C1 segment of cervical spinal cord (tissue), 14 donors: ENCODE measurements around the gene ZNF622.
A peak's percentile ranks its signal among the peaks of the same experiment; 100 is the strongest.
"Not testable (repeated sequence)": the region's sequence is repeated elsewhere in the genome, so short reads cannot be mapped to it uniquely, and the experiment has no call there.

Source experiments
- DNase-seq, 14 donors: peaks; one replicate each; lab custom pipeline; 2025; lab: John Stamatoyannopoulos, UW

Gene ZNF622

DNA sequence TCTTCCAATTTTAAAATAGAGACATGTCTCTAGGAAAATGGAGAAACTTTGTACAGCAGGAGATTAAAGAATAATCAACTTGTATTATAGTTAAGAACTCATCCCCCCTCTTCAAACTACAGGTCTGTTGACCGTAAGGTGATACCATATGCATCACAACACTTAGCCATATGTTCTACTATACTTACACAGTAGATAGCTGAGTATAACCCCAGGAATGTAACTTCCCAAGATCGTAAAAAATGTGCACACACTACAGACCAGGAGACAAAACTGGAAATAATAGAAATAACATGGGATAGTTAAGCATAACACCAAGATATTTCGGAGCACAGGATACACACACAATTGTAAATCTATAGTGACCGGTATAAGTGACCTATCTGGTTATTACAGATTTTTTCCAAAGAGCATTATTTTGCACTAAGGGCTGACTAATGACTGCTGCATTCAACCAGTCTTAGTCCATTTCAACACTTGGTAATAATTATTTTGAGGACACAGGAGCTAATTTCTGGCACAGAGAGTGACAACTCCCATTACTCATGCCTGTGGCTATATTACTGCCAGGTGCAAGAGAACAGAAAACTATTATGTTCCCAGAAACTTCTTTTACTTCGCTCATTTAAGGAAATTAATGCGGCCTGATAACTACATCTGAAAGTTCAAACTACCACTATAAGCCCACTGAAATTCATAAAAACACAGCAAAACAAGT is 15.4 kb upstream of the ZNF622 start:
- no peak for DNase-seq

DNA sequence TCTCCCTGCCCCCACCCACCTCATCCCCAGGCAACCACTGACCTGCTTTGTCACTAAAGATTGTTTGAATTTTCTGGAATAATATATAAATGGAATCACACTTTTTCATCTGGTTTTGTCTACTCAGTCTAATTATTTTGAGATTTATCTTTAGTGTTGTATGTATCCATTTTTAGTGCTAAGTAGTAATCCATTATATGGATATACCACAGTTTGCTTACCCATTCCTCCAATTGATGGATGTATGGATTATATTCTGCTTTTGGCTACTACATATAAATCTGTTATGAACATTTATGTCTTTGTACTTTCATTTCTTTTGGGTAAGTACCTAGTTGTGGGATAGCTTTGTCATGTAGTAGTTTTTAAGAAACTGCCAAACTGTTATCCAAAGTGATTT is 14.5 kb upstream of the ZNF622 start:
- DNase-seq = no peak

DNA sequence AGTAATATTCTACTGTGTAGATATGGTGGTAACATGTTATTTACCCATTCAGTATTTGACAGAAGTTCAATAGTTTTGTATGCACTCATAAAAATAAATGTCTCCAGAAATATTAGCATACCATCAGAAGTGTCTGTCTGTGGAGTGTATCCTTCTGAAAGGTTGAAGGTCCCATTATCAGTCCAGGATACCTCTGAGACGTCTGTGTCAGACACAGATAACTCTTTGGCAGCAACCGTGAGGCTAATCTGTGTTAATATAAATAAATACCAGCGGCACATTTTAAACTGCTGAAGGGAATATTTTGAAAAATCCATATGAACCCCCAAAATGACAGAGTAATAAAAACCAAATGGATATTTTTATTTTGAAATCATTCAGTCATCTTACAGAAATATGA is 11.9 kb upstream of the ZNF622 start:
- DNase-seq = no peak

DNA sequence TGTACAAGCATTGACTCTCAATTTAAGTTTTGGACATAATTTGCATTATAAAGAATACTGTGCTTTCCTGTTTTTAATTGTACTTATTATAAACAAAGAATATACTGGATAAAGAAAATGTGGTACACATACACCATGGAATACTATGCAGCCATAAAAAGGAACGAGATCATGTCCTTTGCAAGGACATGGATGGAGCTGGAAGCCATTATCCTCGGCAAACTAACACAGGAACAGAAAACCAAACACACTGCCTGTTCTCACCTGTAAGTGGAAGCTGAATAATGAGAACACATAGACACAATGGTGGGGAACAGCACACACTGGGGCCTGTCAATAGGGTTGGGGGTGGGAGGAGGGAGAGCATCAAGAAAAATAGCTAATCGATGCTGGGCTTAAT is 10.8 kb upstream of the ZNF622 start:
- DNase-seq = not testable (repeated sequence)

DNA sequence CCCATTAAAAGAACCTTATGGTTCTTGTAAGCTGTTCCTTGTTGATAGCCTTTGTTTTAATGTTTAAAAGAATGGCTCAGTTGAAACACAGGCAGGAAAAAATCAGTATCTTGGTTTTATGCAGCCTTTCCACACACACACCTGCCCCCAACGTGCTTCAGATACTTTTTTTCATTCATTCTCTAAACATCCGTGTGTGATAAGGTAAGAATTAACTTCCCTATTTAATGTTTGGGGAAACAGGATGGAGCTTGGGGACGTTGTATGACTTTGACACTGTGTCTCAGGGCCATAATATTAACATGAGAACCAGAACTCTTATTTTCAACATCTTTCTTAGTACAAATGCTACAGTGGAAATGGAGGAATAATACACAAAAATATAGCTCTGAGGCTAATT is 5.8 kb upstream of the ZNF622 start:
- DNase-seq = no peak

DNA sequence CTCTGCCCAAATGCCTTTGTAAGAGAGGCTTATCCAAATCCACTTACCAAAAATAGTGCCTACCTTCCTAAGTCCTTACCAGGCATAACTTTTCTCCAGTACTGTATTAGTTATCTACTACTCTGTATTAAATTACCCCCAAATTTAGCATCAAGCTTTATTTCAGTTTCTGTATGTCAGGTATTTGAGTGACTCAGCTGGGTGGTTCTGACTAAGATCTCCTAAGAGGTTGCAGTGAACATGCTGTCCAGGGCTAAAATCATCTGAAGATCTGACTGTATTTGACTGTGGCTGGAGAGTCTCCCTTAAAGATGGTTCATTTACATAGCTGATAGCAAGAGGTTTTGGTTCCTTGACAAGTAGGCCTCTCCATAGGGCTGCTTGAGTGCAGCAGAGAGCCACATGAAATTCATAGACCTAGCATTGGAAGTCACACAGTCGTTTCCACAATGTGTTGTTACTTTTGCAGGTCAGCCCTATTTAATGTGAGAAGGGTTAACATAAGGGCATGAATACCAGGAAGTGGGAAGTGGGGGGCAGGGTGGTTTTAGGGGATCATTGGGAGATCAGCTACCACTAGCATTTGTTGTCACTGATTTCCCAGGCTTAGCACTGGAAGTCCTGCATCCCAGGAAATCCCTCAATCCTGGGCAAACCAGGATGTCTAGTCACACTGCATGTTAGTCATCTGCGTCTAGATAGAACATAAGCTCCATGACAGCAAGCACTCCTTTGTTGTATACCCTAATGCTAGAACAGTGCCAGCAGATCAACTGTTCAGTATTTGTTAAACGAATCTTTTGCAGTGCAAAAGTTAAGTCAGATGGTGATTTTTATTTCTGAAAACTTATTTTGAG is 2.0 kb upstream of the ZNF622 start:
- no peak for DNase-seq

DNA sequence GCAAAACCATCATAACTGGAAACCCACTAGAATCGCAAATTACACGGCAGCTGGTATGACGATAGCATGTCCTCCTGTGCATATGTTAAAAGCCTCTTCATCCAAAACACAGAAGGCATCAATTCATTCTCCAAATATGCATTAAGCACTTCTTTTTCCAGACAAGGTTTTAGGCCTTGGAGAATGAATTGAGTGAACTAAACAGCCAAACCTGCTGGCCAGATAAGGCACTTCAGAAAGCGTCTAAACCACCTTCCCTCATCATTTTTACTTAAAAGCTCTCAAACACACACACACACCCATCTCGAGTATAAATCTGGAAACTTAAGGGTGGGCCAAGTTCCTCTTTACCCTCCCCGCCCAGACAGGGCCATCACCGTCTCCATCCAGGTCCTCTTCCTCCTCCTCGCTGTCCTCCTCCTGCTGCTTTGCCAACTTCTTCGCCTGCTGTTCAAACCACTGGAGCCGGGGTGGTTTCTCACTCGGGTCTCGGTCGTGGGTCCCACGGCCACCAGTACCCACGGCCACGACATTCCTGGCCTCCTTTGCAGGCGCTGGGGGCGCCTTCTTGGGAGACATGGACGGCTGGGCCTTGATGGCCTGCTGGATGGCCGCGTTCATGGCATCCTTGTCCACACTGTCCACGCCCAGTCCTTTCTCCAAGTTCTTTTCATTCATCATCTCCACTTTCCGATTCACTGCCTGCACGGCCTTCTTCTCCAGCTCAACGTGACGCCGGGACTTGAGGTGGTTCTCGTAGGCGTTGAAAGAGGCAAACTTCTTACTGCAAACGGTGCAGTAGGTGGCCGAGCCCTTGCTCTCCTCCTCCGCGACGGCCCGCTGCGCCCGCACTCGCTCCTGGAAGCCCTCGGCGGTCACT is 696 bp downstream of the ZNF622 start:
- peak in 4 of 14 donors; percentile 12 to 33 (median 19) for DNase-seq

DNA sequence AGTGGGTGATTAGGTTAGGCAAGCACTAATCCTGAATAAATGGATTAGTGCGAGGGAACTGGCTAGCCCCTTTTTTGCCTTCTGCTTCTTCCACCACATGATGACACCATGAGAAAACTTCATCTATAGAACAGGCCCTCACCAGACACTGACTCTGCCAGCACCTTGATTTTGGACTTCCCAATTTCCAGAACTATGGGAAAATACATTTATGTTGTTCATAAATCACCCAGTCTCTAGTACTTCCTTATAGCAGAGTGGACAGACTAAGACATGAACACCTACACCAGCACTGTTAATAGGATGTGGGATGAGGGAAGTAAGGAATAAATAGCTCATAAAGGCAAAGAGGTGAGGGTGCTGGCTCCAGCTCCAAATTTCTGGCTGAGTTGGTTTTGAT is 1.4 kb downstream of the ZNF622 start:
- no peak for DNase-seq

DNA sequence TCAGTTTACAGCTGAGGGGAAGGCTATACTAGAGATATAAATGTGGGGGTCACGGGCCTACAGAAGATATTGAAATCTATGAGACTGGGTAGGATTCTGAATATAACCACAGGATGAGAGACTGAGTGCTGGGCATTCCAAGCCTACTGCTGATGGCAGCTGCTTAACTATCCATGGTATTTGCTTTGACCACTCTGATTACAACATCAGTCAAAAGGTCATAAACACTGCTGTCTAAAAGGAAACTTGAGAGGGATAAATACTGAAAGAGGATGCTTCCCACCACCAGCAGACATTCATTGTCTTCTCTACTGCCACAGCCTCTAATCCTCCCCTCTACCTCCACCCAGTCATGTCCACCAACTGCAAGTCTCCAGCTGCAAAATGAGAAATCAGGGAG is 3.8 kb downstream of the ZNF622 start:
- DNase-seq = no peak

DNA sequence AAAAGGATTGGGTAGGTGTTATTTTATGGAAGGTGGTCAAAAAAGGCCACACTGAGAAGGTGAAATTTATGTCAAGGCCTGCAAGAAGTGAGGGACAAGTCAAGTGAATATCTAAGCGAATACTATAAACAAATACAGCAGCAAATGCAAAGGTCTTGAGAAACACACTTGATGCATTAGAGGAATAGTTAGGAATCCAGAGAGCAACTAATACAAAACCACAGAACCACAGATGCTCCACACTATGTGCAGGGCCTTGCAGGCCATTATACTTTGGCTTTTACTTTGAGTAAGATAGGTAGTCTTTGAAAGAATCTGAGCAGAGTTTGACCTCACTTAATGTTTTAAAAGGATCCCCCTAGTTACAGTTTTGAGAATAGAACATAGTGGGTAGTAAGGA is 4.6 kb downstream of the ZNF622 start:
- no peak for DNase-seq

DNA sequence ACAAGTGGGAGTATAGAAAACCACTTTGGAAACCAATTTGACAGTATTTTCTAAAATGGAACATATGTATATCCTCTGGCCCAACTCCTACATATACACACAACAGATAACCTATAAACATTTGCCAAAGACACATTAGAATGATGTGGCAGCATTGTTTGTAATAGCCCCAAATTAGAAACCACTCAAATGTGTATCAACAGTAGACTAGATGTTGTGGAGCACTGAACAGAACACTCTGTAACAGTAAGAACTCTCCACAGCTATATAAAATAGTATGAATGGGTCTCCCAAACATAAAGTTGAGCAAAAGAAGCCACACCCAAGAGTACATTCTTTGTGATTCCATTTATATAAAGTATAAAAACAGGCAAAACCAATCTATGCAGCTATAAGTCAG is 6.1 kb downstream of the ZNF622 start:
- no peak for DNase-seq

DNA sequence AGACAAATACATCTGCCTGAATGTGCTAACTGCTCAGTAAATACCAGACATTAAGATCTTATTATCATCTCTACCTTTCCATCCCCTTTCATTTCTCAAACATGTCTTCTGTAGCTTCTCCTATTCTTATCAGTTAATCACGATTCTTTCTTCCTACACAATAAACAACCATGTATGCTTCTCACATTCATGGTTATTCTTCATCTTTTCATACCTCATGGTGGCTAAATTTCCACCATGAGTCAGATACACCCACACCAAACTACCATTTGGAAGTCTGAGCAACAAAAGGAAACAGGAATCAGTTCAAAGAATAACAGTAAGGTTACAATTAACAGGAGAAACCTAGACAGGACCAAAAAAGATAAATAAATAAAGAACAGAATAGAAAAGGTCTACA is 7.7 kb downstream of the ZNF622 start:
- DNase-seq = no peak

DNA sequence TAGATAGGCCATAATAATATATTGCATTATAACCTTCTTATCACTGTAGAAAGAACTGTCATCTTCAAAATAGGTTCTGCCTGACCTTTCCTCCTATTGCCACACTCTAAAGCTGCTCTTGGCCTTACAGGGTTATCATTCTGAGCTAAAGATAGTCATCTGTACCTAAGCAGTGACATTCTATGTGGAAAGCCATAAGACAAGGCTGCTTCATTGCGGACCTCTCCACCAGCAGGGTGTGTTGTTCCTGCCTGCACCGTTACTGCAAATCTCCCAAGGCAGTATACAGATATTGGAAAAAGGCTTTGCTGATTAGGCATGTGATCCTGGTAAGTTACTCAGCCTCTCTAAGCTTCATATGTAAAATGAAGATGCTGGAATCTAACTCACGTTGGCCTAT is 8.1 kb downstream of the ZNF622 start:
- DNase-seq = no peak

DNA sequence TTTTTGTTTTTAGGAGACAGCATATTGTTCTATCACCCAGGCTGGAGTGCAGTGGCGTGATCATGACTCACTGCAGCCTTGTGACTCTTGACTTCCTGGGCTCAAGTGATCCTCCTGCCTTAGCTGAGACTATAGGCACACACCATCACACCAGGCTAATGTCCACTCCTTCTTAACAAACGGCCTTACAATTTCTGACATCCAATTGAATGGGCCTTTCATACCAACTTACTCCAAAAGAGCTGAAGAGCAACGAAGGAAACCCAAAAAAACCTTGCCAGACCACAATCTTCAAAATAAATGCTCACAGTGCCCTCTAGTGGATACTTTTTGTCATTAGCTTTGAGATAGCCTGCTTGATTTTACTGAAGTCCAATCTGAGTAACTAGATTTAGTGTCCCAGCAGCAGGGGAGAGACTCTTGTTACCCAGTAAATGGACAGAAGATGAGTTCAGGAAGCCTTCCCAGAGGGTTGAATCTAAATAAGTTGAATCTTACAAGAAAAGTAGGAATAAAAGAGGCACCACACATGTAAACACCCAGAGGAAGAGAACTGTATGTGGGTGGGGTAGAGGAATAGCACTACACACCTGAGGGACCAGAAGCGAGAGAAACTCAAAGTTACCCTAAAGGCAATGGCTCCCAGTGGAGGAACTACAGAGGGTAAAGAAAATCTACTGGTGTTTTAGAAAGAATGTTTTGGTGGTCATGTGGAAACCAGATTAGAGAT is 9.3 kb downstream of the ZNF622 start:
- peak in 10 of 14 donors; percentile 2 to 53 (median 29) for DNase-seq

DNA sequence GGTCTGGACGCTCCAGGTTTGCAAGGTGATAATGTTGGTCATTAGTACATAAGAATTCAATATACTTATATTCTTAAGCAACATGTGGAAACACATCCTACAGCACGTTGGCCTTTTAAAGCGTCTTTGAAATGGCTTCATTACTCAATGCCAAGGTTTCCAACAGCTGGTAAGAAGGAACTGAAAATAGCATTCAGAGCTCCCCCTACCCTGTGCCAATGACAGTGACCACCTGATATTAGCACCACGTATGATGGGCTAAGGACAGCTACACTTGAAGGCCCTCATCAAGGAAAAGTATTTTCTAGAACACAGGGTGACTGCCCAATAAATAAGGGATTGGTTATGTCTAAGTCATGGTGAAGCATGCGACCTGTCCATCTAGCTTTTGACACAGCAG is 9.9 kb downstream of the ZNF622 start:
- DNase-seq = no peak

DNA sequence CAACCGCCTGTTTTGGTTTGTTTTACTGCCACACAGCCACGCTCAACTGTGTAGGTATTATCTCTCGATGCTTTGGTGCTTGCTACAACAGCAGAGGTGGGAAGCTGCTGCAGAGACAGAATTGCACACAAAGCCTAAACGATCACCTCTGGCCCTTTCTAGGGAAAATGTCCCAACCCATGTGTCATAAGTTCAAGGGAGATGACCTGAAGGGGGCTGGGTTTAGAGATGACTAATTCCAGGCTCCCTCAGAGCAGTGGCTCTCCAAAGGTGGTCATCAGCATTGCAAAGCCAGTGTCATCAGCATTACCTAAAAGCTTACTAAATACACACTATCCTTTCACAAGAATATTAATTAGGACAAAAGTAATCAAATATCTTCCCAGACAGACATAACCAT is 10.9 kb downstream of the ZNF622 start:
- no peak for DNase-seq

DNA sequence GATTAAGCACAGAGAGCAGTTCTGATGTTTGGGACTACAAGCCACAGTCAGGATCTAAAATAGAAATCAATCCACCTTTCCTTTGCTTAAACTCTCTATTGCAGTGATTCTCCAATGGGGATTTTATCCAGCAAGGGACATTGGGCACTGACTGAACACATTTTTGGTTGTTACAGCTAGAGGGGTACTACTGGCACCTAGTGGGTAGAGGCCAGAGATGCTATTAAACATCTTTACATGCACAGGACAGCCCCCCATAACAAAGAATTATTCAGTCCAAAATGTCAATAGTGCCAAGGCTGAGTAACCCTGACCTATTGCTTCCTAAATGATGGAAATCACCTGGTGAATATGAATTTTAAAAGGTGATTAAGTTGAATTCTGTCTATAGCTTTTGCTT is 12.0 kb downstream of the ZNF622 start:
- DNase-seq = no peak

DNA sequence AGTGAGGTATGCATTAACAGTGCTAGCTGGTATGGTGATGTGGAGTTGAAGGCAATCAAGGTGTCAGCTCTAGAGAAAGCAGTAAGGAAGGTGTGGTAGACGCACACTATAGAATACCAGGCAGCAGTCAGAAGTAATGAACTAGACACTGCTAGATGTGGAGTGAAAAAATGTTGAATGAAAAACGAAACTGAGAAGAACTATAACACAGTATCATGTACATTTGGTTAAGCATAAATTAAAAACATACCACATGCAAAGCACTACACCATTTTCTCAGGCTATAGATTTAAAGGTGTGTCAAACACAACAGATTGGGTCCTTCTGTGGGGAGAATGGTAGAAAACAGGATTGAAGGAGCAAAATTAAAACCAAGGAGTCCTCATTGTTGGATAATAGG is 15.4 kb downstream of the ZNF622 start:
- DNase-seq = no peak

DNA sequence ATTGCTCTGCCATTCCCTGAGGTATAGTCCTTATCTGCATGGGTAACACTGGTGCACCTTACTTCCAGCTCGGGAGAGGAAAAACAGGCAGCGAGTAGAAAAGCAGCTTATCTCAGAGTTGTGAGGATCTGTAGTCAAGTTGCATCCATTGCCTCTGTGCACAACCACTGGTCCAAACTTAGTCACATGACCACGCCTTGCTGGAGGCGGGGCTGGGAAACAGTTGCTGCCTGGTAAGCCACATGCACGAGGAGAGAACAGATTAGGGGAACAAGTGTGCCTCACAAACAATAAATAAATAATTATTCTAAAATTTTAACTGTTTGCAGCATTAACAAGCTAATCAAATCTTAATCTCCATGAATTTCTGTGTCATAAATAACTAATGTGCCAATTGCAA is 18.6 kb downstream of the ZNF622 start:
- DNase-seq = no peak

DNA sequence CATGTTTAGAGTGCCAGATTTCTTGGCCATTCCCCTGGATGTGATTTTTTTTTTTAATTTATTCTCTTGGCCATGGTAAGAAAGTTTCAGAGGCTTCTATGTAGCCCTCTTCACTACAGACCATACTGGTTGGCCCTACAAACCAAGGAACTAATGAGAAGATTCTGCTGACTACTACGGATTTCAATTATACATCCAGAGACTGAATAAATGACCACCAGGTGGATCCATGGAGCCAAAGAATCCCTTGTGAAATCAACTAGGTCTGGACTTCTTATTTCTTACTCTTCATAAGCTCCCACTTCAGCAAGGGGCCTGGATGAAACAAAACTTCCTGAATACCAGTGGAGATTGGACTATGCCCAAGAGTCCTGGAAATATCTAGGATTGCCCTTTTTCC is 27.6 kb downstream of the ZNF622 start:
- DNase-seq = no peak

DNA sequence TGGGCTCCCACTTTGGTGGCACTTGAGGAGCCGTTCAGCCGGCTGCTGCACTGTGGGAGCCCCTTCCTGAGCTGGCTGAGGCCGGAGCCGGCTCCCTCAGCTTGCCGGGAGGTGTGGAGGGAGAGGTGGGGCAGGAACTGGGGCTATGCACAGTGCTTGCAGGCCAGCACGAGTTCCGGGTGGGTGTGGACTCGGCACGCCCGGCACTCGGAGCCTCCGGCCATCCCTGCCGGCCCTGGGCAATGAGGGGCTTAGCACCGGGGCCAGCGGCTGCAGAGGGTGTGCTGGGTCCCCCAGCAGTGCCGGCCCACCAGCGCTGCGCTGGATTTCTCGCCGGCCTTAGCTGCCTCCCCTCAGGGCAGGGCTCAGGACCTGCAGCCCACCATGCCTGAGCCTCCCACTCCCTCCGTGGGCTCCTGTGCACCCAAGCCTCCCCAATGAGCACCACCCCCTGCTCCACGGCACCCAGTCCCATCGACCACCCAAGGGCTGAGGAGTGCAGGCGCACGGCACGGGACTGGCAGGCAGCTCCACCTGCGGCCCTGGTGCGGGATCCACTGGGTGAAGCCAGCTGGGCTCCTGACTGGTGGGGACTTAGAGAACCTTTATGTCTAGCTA is 29.4 kb downstream of the ZNF622 start:
- not testable (repeated sequence) for DNase-seq
